GM18498 (cell line): ENCODE results near the gene PRSS22.

Source experiments
- ATAC-seq: cut with Tn5 transposase; IDR thresholded peaks from one replicate; pipeline ENCODE4 v1.9.1; 2021; ENCODE audit warnings: mild to moderate bottlenecking, moderate library complexity; ENCODE audit not compliant: unreplicated experiment

The PRSS22 gene

DNA sequence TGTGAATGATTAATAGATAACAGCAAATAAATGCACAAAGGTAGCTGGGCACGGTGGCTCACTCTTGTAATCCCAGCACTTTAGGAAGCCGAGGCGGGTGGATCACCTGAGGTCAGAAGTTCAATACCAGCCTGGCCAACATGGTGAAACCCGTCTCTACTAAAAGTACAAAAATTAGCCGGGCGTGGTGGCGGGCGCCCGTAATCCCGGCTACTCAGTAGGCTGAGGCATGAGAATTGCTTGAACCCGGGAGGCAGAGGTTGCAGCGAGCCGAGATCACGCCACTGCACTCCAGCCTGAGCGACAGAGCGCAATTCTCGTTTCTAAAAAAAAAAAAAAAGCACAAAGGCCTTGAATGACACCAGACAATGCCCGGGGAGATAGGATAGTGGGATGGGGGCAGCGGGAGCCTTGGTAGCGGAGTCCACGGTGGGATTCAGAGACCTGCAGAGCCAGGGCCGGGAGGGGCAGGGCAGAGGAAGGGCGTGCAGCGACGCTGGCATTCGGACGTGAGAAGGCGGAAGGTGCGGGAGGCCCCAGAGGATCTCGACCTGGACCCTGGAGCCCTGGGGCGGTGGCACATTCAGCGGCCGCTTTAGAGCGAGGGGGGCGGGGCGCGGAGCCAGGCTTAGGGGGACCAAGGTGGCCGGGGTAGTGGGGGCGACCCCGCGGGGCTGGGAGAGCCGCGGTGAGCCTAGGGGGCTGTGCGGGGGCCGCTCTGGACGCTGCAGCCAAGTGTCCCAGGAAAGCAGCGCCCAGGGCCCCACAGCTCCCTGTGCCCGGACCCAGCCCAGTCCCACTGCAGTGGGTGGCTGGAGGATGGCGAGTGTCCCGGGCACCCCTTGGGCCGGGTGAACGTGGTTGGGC is 24.0 kb upstream of the PRSS22 start:
- ATAC-seq = peak; percentile 9

DNA sequence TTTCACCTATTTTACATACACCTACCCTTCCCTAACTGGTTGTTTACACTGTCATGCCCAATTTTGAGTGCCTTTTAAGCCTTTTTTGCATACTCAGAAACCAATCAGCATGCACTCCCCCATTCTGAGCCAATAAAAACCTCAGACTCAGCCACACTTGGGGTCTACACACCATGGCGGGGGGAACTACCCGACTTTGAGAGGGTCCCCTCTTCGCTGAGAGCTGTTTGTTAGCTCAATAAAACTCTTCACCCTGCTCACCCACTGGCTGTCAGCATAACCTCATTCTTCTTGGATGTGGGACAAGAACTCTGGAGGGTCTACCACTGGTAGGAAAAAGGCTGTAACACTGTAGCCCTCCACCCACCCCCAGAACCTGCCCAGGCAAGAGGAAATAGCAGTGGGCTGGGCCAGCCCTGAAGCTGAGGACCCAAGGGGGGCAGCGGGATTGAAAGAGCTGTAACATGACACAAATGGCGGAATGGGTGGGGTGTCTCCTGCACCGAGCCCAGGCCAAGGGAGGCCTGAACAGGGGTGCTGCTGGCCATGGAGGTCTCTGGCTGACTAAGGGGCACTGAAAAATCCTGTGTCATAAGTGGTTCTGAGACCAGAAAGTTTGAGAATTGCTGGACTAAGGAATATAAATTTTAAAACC is 22.0 kb upstream of the PRSS22 start:
- no peak for ATAC-seq

DNA sequence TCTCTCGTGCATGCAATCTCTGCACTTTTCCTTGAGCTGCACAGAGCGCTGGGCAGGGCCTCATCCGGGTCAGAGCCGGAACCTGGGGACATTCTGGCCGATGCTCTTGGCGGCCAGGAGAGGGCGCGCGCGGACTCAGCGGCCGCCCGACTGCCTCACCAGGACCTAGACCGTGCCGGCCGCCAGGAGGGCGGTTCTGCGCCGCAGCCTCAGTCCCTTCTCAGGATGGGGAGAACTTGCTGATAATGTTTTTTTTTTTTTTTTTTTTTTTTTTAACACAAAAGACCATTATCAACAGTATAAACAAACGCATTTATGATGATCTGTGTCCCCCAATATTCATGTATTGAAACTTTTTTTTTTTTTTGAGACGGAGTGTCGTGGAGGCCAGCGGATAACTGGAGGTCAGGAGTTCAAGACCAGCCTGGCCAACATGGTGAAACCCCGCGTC is 17.0 kb upstream of the PRSS22 start:
- ATAC-seq = no peak

DNA sequence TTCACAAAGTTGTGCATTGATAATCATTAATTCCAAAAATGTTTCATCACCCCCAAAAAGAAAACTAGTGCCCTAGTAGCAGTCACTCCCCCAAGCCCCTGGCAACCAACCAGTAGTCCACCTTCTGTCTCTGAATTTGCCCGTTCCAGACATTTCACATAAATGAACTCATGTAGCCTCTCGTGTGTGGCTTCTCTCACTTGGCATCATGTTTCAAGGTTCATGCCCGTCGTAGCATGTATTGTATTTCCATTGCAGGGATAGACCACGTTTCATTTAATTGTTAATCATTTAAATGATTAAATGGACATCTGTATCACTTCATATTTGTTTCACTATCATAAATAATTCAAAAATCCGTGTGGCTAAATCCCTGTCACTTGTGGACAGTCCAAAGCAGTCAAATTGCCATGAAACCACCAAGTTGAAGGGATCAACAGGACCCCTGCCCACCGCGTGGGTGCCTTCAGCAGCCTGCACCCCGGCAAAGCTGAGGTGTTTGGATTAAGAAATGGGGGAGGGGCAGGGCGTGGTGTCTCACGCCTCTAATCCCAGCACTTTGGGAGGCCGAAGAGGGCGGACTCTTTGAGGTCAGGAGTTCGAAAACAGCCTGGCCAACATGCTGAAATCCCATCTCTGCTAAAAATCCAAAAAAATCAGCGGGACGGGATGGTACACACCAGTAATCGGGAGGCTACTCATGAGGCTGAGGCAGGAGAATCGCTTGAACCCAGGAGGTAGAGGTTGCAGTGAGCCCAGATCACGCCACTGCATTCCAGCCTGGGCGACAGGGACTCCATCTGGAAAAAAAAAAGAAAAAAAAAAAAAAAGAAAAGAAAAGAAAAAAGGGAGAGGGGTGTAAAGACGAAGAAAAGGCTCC is 16.3 kb upstream of the PRSS22 start:
- ATAC-seq = no peak

DNA sequence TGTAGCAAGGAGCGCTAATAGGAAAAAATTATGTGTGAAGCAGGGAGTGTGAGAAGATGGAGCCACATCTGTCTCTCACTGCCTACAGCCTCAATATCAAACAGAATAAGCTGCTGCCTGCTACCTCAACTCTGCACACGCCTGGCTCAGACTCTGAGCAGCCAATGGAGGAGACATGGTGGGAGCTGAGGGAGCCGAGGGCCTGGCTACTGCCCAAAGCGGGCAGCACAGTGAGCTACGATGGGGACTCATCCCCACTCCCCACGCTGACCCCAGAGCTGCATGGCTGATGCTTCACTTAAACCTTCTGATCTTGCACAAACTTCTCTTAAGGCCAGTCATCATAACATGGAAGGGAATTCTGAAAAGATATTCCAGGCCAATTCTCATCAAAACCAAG is 14.0 kb upstream of the PRSS22 start:
- ATAC-seq = no peak

DNA sequence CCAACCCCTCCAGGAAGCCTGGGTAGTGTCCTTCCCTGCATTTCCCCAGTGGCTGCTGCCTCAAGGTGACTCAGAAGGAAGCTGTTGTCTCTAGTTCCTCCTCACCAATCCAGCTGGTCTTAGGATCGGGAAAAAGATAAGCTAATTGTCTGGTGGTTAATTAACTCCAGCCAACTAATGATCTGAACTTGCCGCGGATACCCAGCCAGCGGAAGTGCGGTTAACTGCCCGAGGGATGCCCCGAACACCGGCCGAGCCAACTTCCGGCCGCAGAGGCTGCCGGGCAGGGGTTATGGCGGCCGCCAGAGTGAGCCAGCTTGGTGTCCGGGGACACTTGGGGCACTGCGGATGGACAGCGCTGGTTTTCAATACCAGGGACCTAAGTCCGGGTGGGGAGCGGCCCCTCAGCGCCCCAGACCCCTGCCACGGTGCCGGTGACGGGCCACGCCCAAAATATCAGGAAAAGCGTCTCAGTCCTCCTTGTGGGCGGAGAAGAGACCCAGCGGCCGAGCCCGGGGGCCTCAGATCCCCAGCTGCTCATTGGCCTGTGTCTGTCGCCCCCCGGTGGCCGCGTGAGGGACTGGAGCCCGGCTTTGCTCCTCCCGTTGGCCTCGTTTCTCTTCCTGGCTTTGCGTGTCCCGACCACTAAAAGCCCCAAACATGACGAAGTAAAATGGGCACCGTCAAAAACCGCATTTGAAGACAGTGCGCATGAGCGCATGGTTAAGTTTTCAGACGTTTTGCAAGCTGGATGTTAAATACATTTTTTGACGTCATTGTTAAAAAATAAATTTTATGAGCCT is 10.2 kb upstream of the PRSS22 start:
- peak; percentile 87 for ATAC-seq

DNA sequence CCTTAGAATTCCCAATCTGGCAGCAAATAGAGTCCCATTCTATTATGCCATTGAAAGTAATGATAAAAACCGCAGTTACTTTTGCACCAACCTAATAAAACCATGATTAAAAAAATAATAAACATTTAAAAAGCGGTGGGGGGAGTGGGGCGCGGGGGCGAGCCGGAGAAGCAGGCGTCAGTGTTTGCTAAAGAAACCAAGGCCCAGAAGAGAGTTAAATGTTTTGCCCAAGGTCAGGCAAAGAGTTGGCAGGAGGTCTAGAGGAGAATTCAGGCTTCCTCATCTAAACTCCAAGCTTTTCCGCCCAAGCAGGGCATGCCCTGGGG is 9.7 kb upstream of the PRSS22 start:
- no peak for ATAC-seq

DNA sequence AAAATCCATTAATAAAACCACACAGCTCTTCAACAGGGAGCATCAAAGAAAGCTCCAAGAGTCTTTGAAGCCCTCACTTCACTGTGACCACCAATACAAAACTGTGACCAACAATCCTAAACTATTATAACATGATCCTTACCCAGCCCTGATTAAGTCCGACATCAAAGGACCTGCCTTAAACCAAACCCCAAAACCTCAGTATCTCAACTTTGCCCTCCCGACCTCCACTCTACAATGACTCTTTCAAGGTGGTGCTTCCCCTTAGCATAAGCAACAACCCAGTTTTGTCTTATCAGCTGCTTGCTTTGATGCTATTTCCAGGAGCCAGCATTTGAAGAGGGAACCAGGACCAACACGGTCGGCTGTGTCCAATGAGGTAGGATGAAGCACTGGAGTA is 8.5 kb upstream of the PRSS22 start:
- no peak for ATAC-seq

DNA sequence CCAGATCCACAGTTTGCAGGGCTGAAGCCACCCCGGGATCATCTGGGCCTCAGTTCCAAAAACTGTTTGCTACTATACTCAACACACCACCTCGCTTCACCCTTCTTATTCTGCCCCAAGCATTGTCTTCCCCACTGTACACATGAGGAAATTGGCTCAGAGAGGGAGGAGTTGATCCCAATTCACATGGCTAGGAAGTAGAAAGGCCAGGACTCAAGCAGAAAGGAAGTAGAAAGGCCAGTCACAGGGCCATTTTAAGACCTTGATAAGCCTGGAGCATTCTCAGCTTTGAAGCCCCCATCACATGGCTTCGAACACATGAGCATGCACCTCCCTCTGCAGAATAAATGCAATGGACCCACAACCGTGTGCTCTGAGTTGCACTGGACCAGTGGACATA is 7.7 kb upstream of the PRSS22 start:
- ATAC-seq = no peak

DNA sequence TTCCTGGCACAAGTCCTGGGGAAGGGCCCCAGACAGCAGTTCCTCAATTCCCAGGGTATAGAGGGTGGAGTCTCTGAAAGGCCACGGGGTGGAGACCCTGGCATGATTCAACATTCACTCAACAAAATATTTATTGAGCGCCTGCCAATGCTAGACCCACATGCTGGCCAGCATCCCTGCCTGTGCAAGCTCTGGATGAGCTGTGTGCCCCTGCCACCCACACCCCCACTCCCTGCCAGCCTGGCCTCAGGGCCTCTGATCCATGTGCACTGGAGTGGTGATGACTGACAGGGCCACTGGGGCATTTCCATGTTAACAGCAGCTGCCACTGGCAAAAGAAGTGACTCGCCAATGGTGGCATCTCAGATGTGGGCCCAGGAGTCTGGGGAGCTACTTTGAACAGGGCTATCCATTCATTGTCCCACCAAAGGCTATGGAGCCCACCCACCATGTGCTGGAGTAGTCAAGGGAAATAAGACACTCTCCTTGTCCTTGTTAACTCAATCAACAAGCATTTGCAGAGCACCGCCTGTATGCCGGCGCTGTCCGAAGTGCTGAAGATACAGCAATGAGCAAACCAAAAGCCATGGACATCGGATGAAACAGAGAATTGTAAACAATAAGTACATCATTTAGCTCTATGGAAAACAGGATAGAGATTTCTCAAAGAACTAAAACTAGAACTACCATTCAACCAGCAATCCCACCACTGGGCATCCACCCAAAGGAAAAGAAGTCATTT is 3.0 kb upstream of the PRSS22 start:
- no peak for ATAC-seq

DNA sequence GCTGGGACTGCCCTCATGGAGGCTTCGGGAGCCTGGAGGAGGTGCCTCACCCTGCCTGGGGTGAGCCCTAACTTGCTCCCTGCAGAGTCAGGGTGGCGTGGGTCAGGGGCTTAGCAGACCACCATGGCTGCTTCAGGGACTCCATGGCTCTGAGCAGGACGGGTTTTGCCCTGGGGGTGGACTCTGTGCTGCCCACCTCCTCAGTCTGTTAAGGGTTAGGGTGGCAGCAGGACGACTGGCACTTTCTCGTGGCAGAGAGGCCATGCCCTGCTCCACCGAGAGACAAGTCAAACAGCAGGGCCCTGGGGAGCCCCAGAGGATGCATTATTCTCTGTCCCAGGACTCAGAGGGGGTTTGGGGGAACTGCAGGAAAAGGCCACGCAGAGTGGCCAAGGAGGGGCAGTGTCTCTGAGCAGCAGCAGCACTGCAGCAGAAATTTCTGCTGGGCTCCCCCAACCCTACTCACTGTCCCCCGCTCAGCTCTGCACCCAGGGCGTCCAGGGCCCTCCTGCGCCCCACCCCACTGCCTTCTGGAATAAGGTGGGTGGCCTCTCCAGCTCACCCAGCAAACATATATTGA is 1.8 kb upstream of the PRSS22 start:
- no peak for ATAC-seq

DNA sequence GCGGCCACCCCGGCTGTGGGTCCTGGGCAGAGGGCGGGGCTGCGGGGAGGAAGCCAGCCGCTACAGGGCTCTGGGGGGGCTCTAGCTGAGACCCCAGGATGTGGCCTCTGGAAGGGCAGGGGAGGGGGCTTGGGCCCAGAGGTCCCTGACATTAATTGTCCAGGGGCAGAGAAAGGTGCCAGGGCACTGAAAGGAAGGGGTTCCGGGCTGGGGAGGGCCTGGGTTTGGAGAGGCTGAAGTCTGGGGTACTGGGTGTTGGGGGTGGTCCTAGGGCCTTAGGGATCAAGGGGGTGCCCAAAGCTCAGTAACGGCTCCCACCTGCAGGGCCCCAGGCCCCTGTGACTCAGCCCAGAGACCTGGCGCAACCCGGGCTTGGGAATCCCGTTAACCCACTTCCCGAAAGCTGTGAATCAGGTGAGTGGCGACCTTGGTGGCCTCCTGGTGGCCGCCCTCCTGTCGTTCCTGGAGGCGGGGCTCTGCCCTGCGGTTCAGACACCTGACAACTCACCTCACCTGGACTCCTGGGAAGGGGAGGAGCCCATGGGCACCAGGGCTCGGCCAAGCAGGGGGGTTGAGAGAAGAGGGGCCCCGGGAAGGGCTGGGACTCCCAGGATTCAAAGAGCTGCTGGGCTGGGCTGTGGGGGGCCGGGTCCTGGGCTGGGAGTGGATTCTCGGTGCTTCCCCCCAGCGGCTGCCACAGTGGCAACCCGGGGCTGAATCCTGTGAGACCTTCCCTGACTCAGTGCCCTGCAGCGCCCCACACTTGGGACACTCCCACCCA is 465 bp upstream of the PRSS22 start:
- no peak for ATAC-seq

DNA sequence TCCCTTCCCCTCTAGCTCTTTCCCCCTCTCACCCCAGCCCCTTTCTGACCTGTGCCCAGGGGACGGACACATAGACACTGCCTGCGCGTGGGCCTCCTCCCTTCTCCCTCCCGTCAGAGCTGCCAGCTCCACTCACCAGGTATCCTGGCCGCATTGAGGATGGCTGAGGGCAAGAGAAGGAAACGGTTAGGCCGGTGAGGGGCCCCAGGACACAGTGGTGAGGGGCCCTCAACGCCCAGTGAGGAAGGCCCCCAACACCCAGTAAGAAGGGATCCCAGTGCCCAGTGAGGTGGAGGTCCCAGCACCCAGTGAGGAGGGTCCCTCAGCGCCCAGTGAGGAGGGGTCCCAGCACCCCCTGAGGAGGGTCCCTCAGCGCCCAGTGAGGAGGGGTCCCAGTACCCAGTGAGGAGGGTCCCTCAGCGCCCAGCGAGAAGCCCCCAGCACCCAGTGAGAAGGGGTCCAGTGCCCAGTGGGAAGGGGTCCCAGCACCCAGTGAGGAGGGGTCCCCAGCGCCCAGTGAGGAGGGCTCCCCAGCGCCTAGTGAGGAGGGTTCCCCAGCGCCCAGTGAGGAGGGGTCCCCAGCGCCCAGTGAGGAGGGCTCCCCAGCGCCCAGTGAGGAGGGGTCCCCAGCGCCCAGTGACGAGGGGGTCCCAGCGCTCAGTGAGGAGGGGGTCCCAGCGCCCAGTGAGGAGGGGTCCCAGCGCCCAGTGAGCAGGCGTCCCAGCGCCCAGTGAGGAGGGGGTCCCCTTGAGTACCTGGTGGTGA is 1.1 kb downstream of the PRSS22 start:
- ATAC-seq = no peak

DNA sequence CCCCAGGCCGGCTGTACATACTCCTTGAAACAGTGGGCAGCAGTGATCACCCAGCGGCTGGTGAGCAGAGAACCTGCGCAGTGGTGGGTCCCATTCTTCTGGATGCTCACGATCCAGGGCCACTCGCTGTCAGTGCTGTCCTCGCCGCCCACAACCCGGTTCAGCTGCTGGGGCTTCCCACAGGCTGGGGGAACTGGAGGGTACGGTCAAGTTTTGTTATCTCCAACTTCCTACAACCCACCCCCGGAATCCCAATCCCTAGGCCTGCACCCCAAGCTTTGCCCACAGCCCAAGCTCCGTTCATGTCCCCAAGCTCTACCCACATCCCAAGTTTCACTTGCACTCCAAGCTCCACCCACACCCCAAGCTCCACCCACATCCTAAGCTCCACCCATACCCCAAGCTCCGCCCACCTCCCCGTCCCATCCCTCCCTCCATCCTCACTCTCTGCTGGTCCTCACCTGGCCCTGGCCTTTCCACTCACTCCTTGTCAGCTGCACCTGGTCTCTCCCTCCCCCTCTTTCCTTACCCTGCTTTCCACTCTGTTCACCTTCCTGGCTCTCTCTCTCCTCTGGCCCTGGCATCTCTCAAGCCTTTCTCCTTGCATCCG is 1.8 kb downstream of the PRSS22 start:
- ATAC-seq = no peak

DNA sequence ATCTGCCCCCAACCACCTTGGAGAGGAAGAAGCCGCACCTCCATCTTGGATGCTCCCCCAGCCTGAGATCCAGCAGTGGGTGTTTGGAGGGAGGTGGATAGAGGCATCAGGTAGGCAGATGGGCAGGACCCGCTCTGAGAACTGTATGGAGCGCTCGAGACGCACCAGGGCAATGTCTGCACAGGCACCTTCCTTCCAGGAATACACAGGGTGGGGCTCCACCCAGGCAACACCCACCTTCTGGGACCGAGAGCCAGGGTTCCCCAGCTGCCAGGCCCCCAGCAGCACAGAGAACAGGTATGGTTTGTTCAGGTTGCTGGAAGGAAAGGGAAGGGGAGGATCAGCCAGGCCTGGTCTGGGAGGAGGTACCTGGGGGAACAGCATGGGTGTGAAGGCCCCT is 2.4 kb downstream of the PRSS22 start:
- ATAC-seq = no peak

DNA sequence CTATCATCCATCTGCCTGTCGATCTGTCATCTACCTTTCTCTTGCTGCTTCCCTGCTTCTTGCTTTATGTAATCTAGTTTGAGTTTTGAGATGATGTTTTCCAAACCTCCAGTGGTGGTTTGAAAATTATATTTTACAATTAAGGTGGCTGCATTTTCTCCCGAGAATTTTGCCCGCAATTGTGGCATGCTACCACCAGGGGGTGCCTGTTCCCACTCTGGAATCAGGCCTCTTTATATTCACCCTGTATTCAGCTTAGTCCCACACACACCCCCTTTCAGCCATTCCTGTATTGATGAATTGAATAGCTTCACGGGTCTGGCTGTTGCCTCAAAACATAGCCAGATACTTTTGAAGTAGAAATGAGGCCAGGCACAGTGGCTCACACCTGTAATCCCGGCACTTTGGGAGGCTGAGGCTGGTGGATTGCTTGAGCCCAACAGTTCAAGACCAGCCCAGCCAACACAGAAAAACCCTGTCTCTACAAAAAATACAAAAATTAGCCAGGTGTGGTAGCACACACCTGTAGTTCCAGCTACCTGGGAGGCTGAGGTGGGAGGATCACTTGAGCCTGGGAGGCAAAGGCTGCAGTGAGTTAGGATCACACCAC is 3.2 kb downstream of the PRSS22 start:
- no peak for ATAC-seq

DNA sequence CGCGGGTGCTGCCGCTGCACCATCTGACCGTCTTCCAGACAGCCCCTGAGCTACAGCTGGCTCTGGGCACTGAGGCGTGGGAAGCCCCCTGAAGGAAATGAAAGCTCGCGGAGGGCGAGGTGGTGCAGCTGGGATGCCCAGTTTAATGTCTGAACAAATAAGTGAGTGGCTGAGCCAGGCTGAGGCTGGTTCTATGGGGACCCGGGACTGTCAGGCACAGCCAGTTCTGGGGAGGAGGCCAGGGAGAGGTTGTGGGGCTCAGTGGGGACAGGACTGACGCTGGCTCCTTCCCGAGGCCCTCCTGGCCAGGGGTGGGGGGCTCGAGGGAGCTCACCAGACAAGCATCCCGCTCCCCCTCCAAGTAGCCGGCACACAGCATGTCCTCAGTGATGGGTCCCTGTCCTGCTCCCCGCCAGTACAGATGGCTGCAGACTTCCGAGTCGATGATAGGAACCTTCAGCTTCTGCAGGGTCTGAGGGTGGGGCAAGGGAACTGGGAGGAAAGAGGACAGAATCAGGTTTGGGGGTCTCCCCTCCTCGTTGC is 4.4 kb downstream of the PRSS22 start:
- no peak for ATAC-seq
